Measurements from ENCODE around the gene C2orf80. TPM values are rescaled to one million over a fixed set of nuclear protein-coding genes. Genes with fewer than 3 reads are reported as not detected.

The C2orf80 gene
- not detected for total RNA-seq

DNA sequence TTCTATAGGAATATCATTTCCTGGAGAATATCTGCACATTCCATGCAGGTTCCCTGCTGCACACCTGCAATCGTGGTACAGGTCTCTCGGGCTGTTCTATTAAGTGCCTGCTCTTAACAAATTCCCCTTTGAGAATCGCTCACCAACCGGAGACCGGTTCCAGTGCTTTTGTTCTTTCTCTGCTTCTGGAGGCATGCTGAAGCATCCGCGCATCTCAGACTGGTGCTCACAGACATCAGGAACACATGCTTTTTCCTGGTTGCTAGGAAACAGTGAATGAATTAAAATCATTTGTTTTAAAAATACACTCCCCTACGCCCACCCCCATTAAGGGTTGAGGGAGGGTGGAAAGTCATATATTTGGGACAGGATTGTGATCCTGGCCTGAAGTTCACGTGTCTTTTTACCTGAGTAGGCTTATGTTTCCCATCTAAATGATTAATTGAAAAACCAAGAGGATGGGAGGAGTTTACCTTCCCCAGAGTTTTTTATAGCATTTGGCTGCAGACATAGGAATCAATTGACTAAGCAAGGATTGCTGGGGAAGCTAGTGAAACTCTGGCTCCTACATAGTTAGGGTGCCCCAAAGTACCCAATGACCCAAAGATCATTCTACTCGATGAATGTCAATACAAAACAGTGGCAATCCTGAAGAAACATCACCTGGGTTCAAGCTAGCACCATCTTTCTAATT is at the start of gene C2orf80:
Gene C2orf80, minus strand, starts transcription at position 221 of the 694 bp plus-strand sequence. CDS start 3,044 bp downstream, outside the sequence.
- intact Hi-C loops (cut with DNase I) = no loop called here
- Histone ChIP-seq H3K4me1 (no peaks in the 10 kb centered on the region), H3K36me3 (no peaks in the 10 kb centered on the region), H3K4me3 (no peak within 1 kb of the TSS), H3K9me3 (no peaks in the 10 kb centered on the region), H3K27ac (replicated peaks in 1 of 4) (no peak within 1 kb of the TSS), H3K27me3 (peaks cover 0 to 15% (median 0%) of the 10 kb centered on the region in 4 donors)
- no peak for DNase-seq (ENCODE audit: extremely low spot score)
- TF ChIP-seq, protein P1, sequence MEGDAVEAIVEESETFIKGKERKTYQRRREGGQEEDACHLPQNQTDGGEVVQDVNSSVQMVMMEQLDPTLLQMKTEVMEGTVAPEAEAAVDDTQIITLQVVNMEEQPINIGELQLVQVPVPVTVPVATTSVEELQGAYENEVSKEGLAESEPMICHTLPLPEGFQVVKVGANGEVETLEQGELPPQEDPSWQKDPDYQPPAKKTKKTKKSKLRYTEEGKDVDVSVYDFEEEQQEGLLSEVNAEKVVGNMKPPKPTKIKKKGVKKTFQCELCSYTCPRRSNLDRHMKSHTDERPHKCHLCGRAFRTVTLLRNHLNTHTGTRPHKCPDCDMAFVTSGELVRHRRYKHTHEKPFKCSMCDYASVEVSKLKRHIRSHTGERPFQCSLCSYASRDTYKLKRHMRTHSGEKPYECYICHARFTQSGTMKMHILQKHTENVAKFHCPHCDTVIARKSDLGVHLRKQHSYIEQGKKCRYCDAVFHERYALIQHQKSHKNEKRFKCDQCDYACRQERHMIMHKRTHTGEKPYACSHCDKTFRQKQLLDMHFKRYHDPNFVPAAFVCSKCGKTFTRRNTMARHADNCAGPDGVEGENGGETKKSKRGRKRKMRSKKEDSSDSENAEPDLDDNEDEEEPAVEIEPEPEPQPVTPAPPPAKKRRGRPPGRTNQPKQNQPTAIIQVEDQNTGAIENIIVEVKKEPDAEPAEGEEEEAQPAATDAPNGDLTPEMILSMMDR (IDR thresholded peaks at IDR 0.05) = no peak
- TF ChIP-seq POLR2AphosphoS5 (IDR thresholded peaks at IDR 0.05) (no peak), POLR2A (IDR thresholded peaks at IDR 0.05; ENCODE audit: low read depth) (no peak), EP300 (IDR thresholded peaks at IDR 0.05) (no peak)
- WGBS = 73% methylated on average over 10 of the region's 10 CpGs

DNA sequence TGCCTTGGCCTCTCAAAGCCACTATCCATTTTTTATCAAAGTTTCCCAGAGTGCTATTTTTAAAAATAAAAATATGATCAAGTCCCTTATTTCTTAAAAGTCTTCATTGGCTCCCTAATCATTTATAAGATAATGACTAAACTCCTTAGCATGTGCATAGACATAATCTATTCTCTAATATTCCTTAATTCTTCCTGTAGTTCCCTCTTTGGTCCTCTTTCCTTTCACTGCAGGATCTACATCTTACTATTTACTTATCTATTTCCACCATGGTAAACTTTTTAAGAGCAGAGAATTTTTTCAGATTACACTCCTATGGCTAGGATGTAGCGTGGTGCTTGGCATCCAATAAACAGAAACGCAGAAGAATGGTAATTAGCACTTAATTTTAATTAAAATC is 46.0 kb upstream of the C2orf80 start:
- no peak for TF ChIP-seq POLR2A (IDR thresholded peaks at IDR 0.05; ENCODE audit: low read depth)
- no peak for TF ChIP-seq POLR2AphosphoS5 (IDR thresholded peaks at IDR 0.05)
- TF ChIP-seq EP300 (IDR thresholded peaks at IDR 0.05) = no peak
- TF ChIP-seq, protein P1 (IDR thresholded peaks at IDR 0.05) = no peak
- 71% methylated on average over 2 of the region's 2 CpGs for whole genome bisulfite sequencing

DNA sequence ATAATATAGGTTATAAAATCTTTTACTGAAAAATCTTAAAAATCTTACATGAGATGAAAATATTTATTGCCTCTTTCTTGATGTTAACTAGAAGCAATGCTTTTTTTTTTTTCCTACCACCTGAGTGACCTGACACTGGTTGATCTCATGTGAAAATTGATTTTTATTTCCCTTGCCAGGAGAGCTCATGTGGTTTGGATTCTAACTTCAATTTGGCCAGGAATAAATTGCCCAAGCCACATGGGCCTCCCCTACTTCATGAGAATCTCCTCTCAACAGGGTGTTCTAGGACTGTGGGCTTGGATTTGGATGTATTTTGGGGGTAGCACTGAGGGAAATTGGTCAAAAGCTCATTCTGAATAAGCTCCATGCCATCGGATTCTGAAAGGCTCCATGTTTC is 45.0 kb upstream of the C2orf80 start:
- Histone ChIP-seq H3K27me3 (no peaks in the 10 kb centered on the region), H3K27ac (replicated peaks in 1 of 4) (no peak overlapping the region), H3K9me3 (no peaks in the 10 kb centered on the region), H3K4me1 (no peaks in the 10 kb centered on the region), H3K4me3 (no peak overlapping the region), H3K36me3 (peaks cover 20 to 46% (median 34%) of the 10 kb centered on the region in 4 donors)
- intact Hi-C loops (cut with DNase I) = no loop called here
- TF ChIP-seq EP300 (IDR thresholded peaks at IDR 0.05) (no peak), POLR2A (IDR thresholded peaks at IDR 0.05; ENCODE audit: low read depth) (no peak), POLR2AphosphoS5 (IDR thresholded peaks at IDR 0.05) (no peak)
- TF ChIP-seq, protein P1 (IDR thresholded peaks at IDR 0.05) = no peak
- 83% methylated on average over 1 of the region's 1 CpG for WGBS
- no peak for DNase-seq (ENCODE audit: extremely low spot score)

More for the DNA sequence above, 46.0 kb upstream of the C2orf80 start:
- Histone ChIP-seq H3K9me3 (no peaks in the 10 kb centered on the region), H3K27ac (replicated peaks in 1 of 4) (no peak overlapping the region), H3K4me1 (no peaks in the 10 kb centered on the region), H3K36me3 (peaks cover 31 to 56% (median 45%) of the 10 kb centered on the region in 4 donors), H3K27me3 (no peaks in the 10 kb centered on the region), H3K4me3 (no peak overlapping the region)
- DNase-seq (ENCODE audit: extremely low spot score) = no peak
- intact Hi-C loops (cut with DNase I) = no loop called here

DNA sequence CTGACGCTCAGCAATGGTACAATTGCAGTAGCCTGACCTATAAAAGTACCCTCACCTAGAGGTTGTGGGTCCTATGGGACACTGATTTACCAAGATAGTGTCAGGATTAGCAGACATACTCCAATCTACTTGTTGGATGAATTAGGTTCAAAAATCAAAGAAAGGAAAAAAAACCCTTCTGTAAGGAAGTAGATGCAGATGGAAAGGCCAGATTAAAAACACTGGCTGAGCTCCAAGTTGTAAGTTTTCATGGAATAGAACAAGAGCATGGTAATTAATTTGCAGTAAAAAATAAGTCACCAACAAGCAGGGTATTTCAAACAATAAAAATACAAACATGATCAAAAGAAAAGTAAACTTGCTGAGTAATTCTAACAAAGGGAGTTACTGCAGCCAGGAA is 38.6 kb upstream of the C2orf80 start:
- no peak overlapping the region for H3K4me3 ChIP-seq
- WGBS = 42% methylated on average over 1 of the region's 1 CpG
- intact Hi-C loops (cut with DNase I) = no loop called here
- DNase-seq (ENCODE audit: extremely low spot score) = no peak
- no peaks in the 10 kb centered on the region for H3K36me3 ChIP-seq
- H3K4me1 ChIP-seq = no peaks in the 10 kb centered on the region
- TF ChIP-seq POLR2A (IDR thresholded peaks at IDR 0.05; ENCODE audit: low read depth) (no peak), EP300 (IDR thresholded peaks at IDR 0.05) (no peak), POLR2AphosphoS5 (IDR thresholded peaks at IDR 0.05) (no peak)
- TF ChIP-seq, protein P1 (IDR thresholded peaks at IDR 0.05) = no peak
- H3K27me3 ChIP-seq = no peaks in the 10 kb centered on the region
- H3K27ac ChIP-seq (replicated peaks in 1 of 4) = no peak overlapping the region
- H3K9me3 ChIP-seq = no peaks in the 10 kb centered on the region
